Measurements from ENCODE around the gene BAIAP3.

Gene BAIAP3

DNA sequence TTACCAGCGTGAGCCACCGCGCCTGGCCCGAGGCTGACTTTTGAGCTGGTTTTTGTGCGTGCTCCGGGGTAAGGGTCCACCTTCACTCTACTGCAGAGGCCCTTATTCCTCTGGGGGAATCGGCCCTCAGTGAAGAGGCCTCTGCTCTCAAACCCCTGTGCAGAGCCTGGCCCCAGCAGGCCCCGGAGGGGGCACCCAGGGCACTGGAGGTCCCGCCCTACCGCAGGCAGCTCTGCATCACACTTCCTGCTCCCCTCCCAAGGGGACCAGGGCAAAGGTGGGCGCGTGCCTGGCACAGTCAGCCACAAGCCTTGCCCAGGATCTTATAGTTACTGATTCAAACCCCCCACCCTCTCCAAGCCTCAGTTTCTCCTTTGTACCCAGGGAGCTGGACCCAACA lies 27.6 kb upstream of the BAIAP3 start:
- DNase-seq (ENCODE audit: low read depth): no peak
- TF ChIP-seq, protein P1, sequence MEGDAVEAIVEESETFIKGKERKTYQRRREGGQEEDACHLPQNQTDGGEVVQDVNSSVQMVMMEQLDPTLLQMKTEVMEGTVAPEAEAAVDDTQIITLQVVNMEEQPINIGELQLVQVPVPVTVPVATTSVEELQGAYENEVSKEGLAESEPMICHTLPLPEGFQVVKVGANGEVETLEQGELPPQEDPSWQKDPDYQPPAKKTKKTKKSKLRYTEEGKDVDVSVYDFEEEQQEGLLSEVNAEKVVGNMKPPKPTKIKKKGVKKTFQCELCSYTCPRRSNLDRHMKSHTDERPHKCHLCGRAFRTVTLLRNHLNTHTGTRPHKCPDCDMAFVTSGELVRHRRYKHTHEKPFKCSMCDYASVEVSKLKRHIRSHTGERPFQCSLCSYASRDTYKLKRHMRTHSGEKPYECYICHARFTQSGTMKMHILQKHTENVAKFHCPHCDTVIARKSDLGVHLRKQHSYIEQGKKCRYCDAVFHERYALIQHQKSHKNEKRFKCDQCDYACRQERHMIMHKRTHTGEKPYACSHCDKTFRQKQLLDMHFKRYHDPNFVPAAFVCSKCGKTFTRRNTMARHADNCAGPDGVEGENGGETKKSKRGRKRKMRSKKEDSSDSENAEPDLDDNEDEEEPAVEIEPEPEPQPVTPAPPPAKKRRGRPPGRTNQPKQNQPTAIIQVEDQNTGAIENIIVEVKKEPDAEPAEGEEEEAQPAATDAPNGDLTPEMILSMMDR (IDR thresholded peaks at IDR 0.05; ENCODE audit: low read depth, low read length, missing control alignments): no peak
- no peak overlapping the region for H3K4me3 ChIP-seq (ENCODE audit: low read depth, low read length)

DNA sequence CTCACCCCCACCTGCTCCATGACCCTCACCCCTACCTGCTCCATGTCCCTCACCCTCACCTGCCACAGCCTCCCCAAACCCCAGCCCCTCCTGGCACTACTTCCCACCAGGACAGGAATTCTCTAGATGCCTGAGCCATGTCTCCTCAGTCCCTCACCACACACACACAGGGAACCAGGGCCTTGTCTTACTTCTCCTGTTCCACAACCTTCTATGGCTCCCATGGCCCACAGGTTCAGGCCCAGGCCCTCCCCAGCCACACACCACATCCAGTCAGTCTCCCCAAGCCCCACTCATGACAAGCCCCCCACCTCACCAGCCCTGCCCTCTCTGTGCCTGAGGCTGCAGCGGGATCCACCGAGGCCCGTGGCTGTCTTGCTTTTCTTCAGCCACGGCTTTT lies 27.1 kb upstream of the BAIAP3 start:
- DNase-seq (ENCODE audit: low read depth): no peak
- TF ChIP-seq, protein P1 (IDR thresholded peaks at IDR 0.05; ENCODE audit: low read depth, low read length, missing control alignments): no peak
- H3K4me3 ChIP-seq (ENCODE audit: low read depth, low read length): no peak overlapping the region

DNA sequence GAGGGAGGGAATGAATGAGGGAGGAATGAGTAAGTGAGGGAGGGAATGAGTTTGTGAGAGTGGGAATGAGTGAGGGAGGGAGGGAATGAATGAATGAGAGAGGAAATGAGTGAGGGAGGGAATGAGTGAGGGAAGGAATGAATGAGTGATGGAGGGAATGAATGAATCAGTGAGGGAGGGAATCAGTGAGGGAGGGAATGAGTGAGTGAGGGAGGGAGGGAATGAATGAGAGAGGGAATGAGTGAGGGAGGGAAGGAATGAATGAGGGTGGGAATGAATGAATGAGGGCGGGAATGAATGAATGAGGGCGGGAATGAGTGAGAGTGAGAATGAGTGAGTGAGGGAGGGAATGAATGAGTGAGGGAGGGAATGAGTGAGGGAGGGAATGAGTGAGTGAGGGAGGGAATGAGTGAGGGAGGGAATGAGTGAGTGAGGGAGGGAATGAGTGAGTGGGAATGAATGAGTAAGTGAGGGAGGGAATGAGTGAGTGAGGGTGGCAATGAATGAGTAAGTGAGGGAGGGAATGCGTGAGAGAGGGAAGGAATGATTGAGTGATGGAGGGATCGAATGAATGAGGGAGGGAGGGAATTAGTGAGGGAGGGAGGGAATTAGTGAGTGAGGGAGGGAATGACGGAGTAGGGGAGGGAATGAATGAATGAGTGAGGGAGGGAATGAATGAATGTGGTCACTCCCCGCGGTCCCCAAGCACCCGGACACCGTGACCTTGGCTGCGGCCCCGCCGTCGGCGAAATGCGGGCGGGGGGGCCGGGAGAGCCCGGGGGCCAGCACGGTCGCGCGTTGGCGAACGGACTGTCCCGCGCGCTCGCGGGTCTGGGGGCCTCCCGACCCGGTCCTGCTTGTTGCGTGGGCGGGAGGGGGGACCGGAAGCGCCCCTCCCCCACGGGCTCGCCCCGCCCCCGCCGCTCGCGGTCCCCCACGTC lies 25.1 kb upstream of the BAIAP3 start:
- peak overlapping the region; percentile 56 for H3K4me3 ChIP-seq (ENCODE audit: low read depth, low read length)
- TF ChIP-seq, protein P1 (IDR thresholded peaks at IDR 0.05; ENCODE audit: low read depth, low read length, missing control alignments): no peak
- DNase-seq (ENCODE audit: low read depth): no peak

DNA sequence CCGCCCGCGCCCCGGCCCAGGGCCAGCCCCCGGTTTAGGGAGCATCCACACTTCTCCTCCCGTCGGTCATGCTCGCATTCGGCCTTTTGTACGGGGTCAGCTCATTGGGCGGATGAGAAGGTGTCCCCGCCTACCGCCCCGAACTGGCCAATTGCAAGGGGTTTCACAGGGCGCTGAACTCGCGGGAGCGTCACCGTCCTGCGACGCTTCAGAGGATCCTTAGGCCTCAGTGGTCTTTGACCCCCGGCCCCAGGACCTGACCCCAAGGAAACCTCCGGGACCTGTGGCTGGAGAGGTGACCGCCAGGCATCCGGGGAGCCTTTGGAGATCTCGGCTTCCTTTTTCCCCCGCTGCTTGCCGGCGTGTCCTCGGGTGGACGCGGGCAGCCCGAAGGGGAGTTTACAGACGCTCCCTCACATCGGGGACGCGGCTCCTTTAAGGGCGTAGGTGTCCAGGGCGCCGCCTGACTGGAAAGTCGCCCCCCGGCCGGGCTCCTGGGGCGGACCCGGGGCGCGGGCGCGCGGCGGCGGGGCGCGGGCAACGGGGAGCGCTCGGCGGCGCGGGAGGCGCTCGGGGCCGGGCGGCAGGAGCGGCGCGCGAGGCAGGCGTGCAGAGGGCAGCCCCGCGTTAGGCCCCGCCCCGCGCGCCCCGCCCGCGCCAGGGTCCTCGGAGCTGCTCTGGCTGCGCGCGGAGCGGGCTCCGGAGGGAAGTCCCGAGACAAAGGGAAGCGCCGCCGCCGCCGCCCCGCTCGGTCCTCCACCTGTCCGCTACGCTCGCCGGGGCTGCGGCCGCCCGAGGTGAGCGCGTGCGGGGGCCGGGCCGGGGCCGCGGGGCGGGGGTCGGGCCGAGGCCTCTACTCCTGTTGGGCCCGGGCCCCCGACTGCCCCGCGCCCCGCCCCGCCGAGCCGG lies 24.2 kb upstream of the BAIAP3 start, which contains the start of gene UBE2I:
TSS of gene UBE2I (plus strand) at position 660 of the 909 bp plus-strand sequence. CDS start 4,395 bp downstream, outside the sequence.
- TF ChIP-seq, protein P1 (IDR thresholded peaks at IDR 0.05; ENCODE audit: low read depth, low read length, missing control alignments): no peak
- H3K4me3 ChIP-seq (ENCODE audit: low read depth, low read length): peak within 1 kb of the TSS; percentile 64
- peak; percentile 94 for DNase-seq (ENCODE audit: low read depth)

DNA sequence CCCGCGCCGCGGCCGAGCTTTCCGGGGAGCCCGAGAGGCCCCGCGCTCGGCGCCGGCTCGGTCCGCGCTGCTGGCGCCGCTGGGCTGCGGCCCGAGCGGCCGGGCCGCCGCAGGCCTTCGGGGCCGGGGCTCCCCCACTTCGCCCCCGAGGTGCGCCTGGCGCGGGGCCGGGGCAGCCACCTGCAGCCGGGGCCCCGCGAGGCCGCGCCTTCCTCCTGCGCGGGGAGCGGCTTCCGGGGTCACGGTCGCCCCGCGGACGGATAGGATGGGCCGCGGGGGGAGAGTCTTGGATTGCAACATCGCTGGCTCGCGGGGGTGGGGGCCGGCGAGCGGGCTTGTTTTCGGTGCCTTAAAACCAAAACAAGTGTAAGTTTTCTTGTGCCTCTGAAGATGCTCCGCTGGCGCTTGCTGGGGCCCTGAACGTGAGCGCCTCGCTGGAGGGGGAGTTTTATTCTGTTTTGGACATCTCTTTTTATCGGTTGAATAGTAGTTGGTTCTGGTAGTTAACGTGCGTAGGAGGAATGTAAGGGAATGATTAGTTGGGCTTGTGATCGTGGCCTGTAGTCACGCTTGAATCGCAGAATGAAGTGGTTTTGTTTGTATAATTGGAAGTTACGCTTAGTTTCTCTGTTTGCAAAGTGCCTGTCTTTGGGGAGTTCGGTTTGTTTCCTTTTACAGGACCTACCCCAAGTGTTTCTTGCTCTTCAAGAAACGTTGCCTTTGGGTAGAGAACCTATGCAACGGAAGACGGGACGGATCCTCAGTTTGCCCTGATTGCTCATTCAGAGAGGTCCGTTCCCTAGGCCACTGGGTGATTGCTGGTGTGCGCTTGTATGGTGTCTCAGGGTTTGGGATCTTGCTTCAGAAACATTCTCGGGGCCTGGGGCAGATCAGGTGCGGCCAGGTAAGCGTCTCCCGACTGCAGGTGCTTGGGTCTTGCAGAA lies 23.3 kb upstream of the BAIAP3 start:
- H3K4me3 ChIP-seq (ENCODE audit: low read depth, low read length): peak overlapping the region; percentile 64
- no peak for DNase-seq (ENCODE audit: low read depth)
- TF ChIP-seq, protein P1 (IDR thresholded peaks at IDR 0.05; ENCODE audit: low read depth, low read length, missing control alignments): no peak

DNA sequence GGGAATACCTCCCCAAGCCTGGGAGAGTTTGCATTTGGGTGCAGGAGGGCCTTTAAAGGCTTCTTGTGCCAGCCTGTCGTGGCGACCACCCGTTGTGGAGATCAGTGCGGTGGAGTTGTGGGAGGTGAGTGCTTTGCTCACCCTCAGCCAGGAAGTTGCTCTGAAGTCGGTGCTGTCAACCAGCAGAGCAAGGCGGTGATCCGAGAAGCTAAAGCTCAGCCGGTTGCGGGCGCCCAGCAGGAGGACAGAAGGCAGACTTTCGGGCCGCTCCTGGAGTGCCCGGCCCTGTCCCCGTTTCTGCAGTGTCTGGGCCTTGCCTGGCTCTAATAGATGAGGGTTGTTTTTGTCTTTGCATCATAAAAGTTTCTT lies 22.6 kb upstream of the BAIAP3 start:
- no peak for DNase-seq (ENCODE audit: low read depth)
- peak overlapping the region; percentile 64 for H3K4me3 ChIP-seq (ENCODE audit: low read depth, low read length)
- TF ChIP-seq, protein P1 (IDR thresholded peaks at IDR 0.05; ENCODE audit: low read depth, low read length, missing control alignments): no peak
